ENCODE results near the gene RBM12. TPM values are rescaled to one million over a fixed set of nuclear protein-coding genes. Genes with fewer than 3 reads are reported as not detected.
A peak's percentile ranks its signal among the peaks of the same experiment; 100 is the strongest.

The RBM12 gene
- total and polyA plus RNA-seq, 2 of the 8 experiments (the other 6 are each of a cell fraction or from before 2014, with no cell fraction given), result 187 to 214 TPM

GRCh38 chr20:35621560-35621946 lies 43.1 kb downstream of the RBM12 start:
- peaks cover 0 to 19% (median 8%) of the 10 kb centered on the region in 4 experiments; a peak in 6 of 7 replicates for H3K4me1 ChIP-seq (replicated peaks in 1 of 4; ENCODE audit: control insufficient read depth in 3 of 4, insufficient read depth in 4 of 4, low read length in 3 of 4)
- peaks cover 0 to 1% of the 10 kb centered on the region in 2 experiments for H4K20me1 ChIP-seq (replicated peaks in 1 of 2; ENCODE audit: control insufficient read depth in 1 of 2, insufficient read depth in 2 of 2, low read length in 2 of 2)
- H4K8ac ChIP-seq (ENCODE audit: extremely low read depth, insufficient read depth, low read length), result no peak overlapping the region
- no peak overlapping the region for H4K5ac ChIP-seq (ENCODE audit: insufficient read length, low read depth, low read length)
- H3K4me3 ChIP-seq (ENCODE audit: extremely low read depth in 1 of 4, insufficient read depth in 2 of 4, low read depth in 3 of 4, low read length in 4 of 4), result no peak overlapping the region
- no peak overlapping the region for H2BK12ac ChIP-seq (ENCODE audit: low read depth, low read length)
- no peaks in the 10 kb centered on the region for H3K79me2 ChIP-seq (ENCODE audit: control insufficient read depth in 1 of 2, insufficient read depth in 2 of 2, low read length in 2 of 2)
- H3K4ac ChIP-seq (replicated peaks; ENCODE audit: insufficient read length, low read depth, low read length), result no peak overlapping the region
- no peak overlapping the region for H2AFZ ChIP-seq (ENCODE audit: low read length)
- H2AK5ac ChIP-seq (ENCODE audit: low read depth, low read length), result no peak overlapping the region
- no peak overlapping the region for H3K4me2 ChIP-seq (ENCODE audit: insufficient read depth in 1 of 2, low read depth in 2 of 2, low read length in 2 of 2)
- no peaks in the 10 kb centered on the region for H3K9me3 ChIP-seq (ENCODE audit: insufficient read depth in 2 of 2, low read depth in 1 of 2, low read length in 1 of 2)
- no peak for DNase-seq (ENCODE audit: low read depth in 1 of 2, low spot score in 2 of 2)
- H3K27me3 ChIP-seq (replicated peaks in 1 of 4; ENCODE audit: control insufficient read depth in 3 of 4, extremely low read depth in 1 of 4, insufficient read depth in 3 of 4, low read length in 3 of 4), result peaks cover 0 to 8% (median 7%) of the 10 kb centered on the region in 4 experiments; a peak in 3 of 7 replicates
- H3K9ac ChIP-seq (replicated peaks in 1 of 4; ENCODE audit: extremely low read depth in 1 of 4, low read depth in 3 of 4, low read length in 3 of 4), result no peak overlapping the region
- H3K23ac ChIP-seq (ENCODE audit: insufficient read length), result no peak overlapping the region
- CTCF ChIA-PET (ENCODE audit: partially characterized antibody), result interaction anchor here (0.6 to 10.1 kb wide), 21 partner anchors 9 to 121 kb away, joined by 3 to 121 read pairs (median 4); partner anchors contain the start of genes ERGIC3 and RBM39
- H2BK5ac ChIP-seq (ENCODE audit: low read depth, low read length), result no peak overlapping the region
- H3K79me1 ChIP-seq (ENCODE audit: low read depth, low read length), result no peaks in the 10 kb centered on the region
- no peak overlapping the region for H4K91ac ChIP-seq (replicated peaks; ENCODE audit: insufficient read length, low read length)
- WGBS, 2 experiments (ENCODE audit: extremely low coverage in 1 of 2, insufficient coverage in 1 of 2, insufficient read length in 1 of 2, insufficient replicate concordance in 2 of 2, low coverage in 1 of 2, low lambda C conversion rate in 2 of 2, missing lambda C conversion rate in 1 of 2), result 89% methylated on average over 2 of the region's 2 CpGs; no CpG with 5 or more reads in 1 of the 2 experiments
- H2BK15ac ChIP-seq (ENCODE audit: low read length), result no peak overlapping the region
- no peak overlapping the region for H2BK20ac ChIP-seq (ENCODE audit: low read length)
- POLR2A ChIA-PET (ENCODE audit: partially characterized antibody), result interaction anchor here (0.7 to 4.8 kb wide), 8 partner anchors 10 to 167 kb away, joined by 3 to 25 read pairs (median 6); partner anchors contain the start of genes CEP250, CPNE1, ERGIC3 and RBM12
- no peak overlapping the region for H3K14ac ChIP-seq (ENCODE audit: insufficient read length)
- peaks cover 12 to 21% (median 14%) of the 10 kb centered on the region in 4 experiments for H3K36me3 ChIP-seq (ENCODE audit: control insufficient read depth in 2 of 4, insufficient read depth in 4 of 4, low read length in 3 of 4)
- peaks cover 9% of the 10 kb centered on the region; the same call in 1 of the 2 replicates for H3K23me2 ChIP-seq (ENCODE audit: low read depth, low read length)
- H3K56ac ChIP-seq (replicated peaks; ENCODE audit: insufficient read length, low read depth, low read length), result no peak overlapping the region
- no peak overlapping the region for H3K27ac ChIP-seq (ENCODE audit: low read depth, low read length)
- no peak overlapping the region for H2BK120ac ChIP-seq (replicated peaks; ENCODE audit: low read depth, low read length)
- peak; percentile 76 for FAIRE-seq
- H3K18ac ChIP-seq (ENCODE audit: extremely low read depth, low read length), result no peak overlapping the region
- TF ChIP-seq RAD21 (IDR thresholded peaks at IDR 0.05 in 1 of 2, conservative IDR thresholded peaks at IDR 0.05 in 1 of 2; ENCODE audit: low read depth in 2 of 2, low read length in 2 of 2), result peak in 1 of 2 experiments; percentile 21; a peak in 1 of 4 replicates
- no peak for TF ChIP-seq CREB1 (IDR thresholded peaks at IDR 0.05)
- no peak for TF ChIP-seq CTBP2 (IDR thresholded peaks at IDR 0.05; ENCODE audit: borderline replicate concordance, insufficient read depth, insufficient read length, low read length)
- TF ChIP-seq, protein P1, sequence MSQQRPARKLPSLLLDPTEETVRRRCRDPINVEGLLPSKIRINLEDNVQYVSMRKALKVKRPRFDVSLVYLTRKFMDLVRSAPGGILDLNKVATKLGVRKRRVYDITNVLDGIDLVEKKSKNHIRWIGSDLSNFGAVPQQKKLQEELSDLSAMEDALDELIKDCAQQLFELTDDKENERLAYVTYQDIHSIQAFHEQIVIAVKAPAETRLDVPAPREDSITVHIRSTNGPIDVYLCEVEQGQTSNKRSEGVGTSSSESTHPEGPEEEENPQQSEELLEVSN (IDR thresholded peaks at IDR 0.05), result no peak
- no peak for TF ChIP-seq BACH1 (IDR thresholded peaks at IDR 0.05; ENCODE audit: low read length)
- no peak for TF ChIP-seq RBBP5 (IDR thresholded peaks at IDR 0.05; ENCODE audit: borderline replicate concordance, low read depth, low read length)
- TF ChIP-seq CBX8 (IDR thresholded peaks at IDR 0.05; ENCODE audit: borderline replicate concordance, low read depth, low read length), result no peak
- TF ChIP-seq HDAC2 (IDR thresholded peaks at IDR 0.05; ENCODE audit: borderline replicate concordance in 1 of 2, low read depth in 2 of 2, low read length in 2 of 2), result no peak
- no peak for TF ChIP-seq GABPA (IDR thresholded peaks at IDR 0.05; ENCODE audit: borderline replicate concordance, insufficient read depth, low read length)
- TF ChIP-seq SUZ12 (IDR thresholded peaks at IDR 0.05; ENCODE audit: low read length), result no peak
- TF ChIP-seq BCL11A (IDR thresholded peaks at IDR 0.05; ENCODE audit: low read depth in 2 of 2, low read length in 2 of 2), result no peak
- no peak for TF ChIP-seq TBP (IDR thresholded peaks at IDR 0.05; ENCODE audit: low read depth, low read length)
